ENCODE measurements around the gene UBE2D2. TPM values are rescaled to one million over a fixed set of nuclear protein-coding genes. Genes with fewer than 3 reads are reported as not detected.
"Not testable (repeated sequence)": the region's sequence is repeated elsewhere in the genome, so short reads cannot be mapped to it uniquely, and the experiment has no call there.

The UBE2D2 gene
- total and polyA plus RNA-seq, 3 experiments from 2014 or later, result 253 to 285 (median 274) TPM

DNA sequence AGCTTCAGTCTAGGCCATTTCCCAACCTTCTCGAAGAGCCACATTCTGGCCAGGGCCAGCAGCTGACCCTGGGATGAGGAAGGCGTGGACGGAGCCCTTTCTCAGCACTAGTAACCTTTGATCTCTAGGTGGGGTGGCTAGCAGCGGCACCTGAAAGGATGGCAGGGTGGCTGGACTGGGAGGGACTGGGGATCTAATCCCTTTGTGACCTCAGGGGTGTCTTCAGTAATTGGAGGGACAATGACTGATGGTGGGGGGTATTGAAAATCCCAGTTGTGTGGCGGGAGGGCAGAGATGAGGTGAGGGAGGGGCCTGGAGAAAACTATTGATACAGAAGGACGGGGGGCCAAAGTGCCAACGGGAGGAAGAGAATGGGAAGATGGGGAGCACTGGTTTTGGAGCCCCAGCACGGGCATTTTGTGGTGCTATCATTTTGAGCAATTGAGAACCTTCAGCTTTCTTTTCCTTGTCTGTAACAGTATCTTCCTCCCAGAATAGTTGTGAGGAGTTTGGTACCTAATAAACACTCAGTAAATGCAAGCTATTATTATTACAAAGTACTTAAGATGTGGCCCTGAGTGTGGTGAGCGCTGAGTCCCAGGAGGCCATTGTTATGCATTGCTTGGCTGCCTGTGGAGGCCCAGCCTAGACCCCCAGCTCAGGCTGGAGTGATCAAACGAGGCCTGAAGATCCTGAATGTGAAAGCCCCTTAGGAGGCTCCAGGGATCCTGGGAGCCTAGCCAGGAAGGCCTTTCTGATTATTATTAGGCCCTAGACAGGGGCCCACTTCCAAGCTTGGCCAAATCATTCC lies 37.3 kb upstream of the UBE2D2 start:
- H3K9me3 ChIP-seq (ENCODE audit: low read length), result no peaks in the 10 kb centered on the region
- POLR2A ChIA-PET, result no interaction called here
- H3K36me3 ChIP-seq (ENCODE audit: insufficient read depth, low read length), result no peaks in the 10 kb centered on the region
- no peaks in the 10 kb centered on the region for H3K9me3 Mint-ChIP-seq
- peaks cover 0 to 1% (median 0%) of the 10 kb centered on the region in 3 donors for H3K36me3 Mint-ChIP-seq
- peak overlapping the region in 1 of 7 donors; percentile 30 for H3K4me3 Mint-ChIP-seq
- no peak overlapping the region for H3K27ac ChIP-seq (ENCODE audit: low read depth, low read length)
- DNase-seq, result no peak
- H3K27ac Mint-ChIP-seq, result no peak overlapping the region
- H3K27me3 ChIP-seq (ENCODE audit: insufficient read depth, low read length, poor library complexity, severe bottlenecking), result no peaks in the 10 kb centered on the region
- no peak overlapping the region for H3K4me3 ChIP-seq (ENCODE audit: low read length)
- H3K4me1 ChIP-seq (ENCODE audit: insufficient read depth, low read length), result no peaks in the 10 kb centered on the region
- peaks cover 2% of the 10 kb centered on the region in 3 donors for H3K4me1 Mint-ChIP-seq
- CTCF ChIA-PET, result interaction anchor here (13.1 kb wide), 1 partner anchor 106 kb away, joined by 414 read pairs; no protein-coding TSS in a partner anchor
- peaks cover 2 to 4% of the 10 kb centered on the region in 2 donors for H3K27me3 Mint-ChIP-seq

GRCh38 chr5:139524446-139524845 lies 36.7 kb upstream of the UBE2D2 start:
- no peak overlapping the region for H3K27ac ChIP-seq (ENCODE audit: low read depth, low read length)
- no peak overlapping the region for H3K4me3 Mint-ChIP-seq
- no peaks in the 10 kb centered on the region for H3K4me1 ChIP-seq (ENCODE audit: insufficient read depth, low read length)
- ChIA-PET CTCF (interaction anchor here (1.1 kb wide), 1 partner anchor 9 kb away, joined by 3 read pairs; no protein-coding TSS in a partner anchor), POLR2A (no interaction called here)
- H3K36me3 Mint-ChIP-seq, result no peaks in the 10 kb centered on the region
- no peak for DNase-seq
- H3K4me1 Mint-ChIP-seq, result no peaks in the 10 kb centered on the region
- H3K36me3 ChIP-seq (ENCODE audit: insufficient read depth, low read length), result no peaks in the 10 kb centered on the region
- H3K9me3 ChIP-seq (ENCODE audit: low read length), result no peaks in the 10 kb centered on the region
- H3K9me3 Mint-ChIP-seq, result no peaks in the 10 kb centered on the region
- H3K27me3 Mint-ChIP-seq, result peaks cover 0 to 2% of the 10 kb centered on the region in 2 donors
- no peaks in the 10 kb centered on the region for H3K27me3 ChIP-seq (ENCODE audit: insufficient read depth, low read length, poor library complexity, severe bottlenecking)
- no peak overlapping the region for H3K4me3 ChIP-seq (ENCODE audit: low read length)
- H3K27ac Mint-ChIP-seq, result no peak overlapping the region

DNA sequence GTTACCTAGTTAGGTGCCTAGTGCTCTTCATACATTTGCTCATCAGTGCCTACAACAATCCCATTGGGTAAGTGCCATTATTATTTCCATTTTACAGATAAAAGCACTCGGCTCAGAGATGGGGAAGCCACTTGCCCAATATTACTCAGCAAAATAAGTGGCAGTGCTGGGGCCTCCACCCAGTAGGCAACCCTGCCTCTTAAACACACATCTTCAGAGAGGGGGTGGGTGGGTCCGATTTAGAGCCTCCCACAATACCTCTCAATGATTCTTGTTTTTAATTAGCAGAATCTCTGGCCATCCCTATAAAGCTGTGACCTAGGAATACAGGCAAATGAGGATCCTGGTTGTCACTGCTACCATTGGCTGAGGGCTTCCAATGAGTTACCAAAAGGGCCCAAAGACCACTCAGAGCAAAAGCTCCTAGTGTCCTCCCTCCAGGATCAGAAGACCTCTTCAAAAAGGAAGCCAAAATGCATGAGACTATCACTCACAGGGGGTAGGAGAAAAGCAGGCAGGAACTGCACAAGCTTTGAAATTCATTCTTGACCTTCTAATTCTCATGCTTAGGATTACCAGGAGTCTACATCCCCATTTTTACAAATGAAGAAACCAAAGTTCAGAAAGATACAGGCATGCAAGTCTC lies 36.1 kb upstream of the UBE2D2 start:
- H3K36me3 ChIP-seq (ENCODE audit: insufficient read depth, low read length), result no peaks in the 10 kb centered on the region
- no peak for DNase-seq
- no peaks in the 10 kb centered on the region for H3K4me1 Mint-ChIP-seq
- H3K36me3 Mint-ChIP-seq, result no peaks in the 10 kb centered on the region
- CTCF ChIA-PET, result interaction anchor here (1.1 kb wide), 1 partner anchor 10 kb away, joined by 3 read pairs; no protein-coding TSS in a partner anchor
- H3K27ac Mint-ChIP-seq, result no peak overlapping the region
- H3K27me3 Mint-ChIP-seq, result no peaks in the 10 kb centered on the region
- POLR2A ChIA-PET, result no interaction called here
- H3K4me1 ChIP-seq (ENCODE audit: insufficient read depth, low read length), result no peaks in the 10 kb centered on the region
- no peak overlapping the region for H3K27ac ChIP-seq (ENCODE audit: low read depth, low read length)
- H3K27me3 ChIP-seq (ENCODE audit: insufficient read depth, low read length, poor library complexity, severe bottlenecking), result no peaks in the 10 kb centered on the region
- no peaks in the 10 kb centered on the region for H3K9me3 Mint-ChIP-seq
- H3K9me3 ChIP-seq (ENCODE audit: low read length), result no peaks in the 10 kb centered on the region
- no peak overlapping the region for H3K4me3 Mint-ChIP-seq
- no peak overlapping the region for H3K4me3 ChIP-seq (ENCODE audit: low read length)

GRCh38 chr5:139525586-139526308 lies 35.4 kb upstream of the UBE2D2 start:
- H3K9me3 Mint-ChIP-seq; H3K4me3 Mint-ChIP-seq; H3K9me3 ChIP-seq (ENCODE audit: low read length); H3K27ac ChIP-seq (ENCODE audit: low read depth, low read length); H3K4me3 ChIP-seq (ENCODE audit: low read length); H3K27ac Mint-ChIP-seq; H3K36me3 ChIP-seq (ENCODE audit: insufficient read depth, low read length); DNase-seq; H3K4me1 Mint-ChIP-seq; POLR2A ChIA-PET; H3K27me3 ChIP-seq (ENCODE audit: insufficient read depth, low read length, poor library complexity, severe bottlenecking); H3K4me1 ChIP-seq (ENCODE audit: insufficient read depth, low read length); H3K36me3 Mint-ChIP-seq; H3K27me3 Mint-ChIP-seq: not testable (repeated sequence)
- CTCF ChIA-PET, result interaction anchor here (1.1 kb wide), 1 partner anchor 11 kb away, joined by 3 read pairs; no protein-coding TSS in a partner anchor

- H3K36me3 Mint-ChIP-seq, result not testable (repeated sequence)
Observed at GRCh38 chr5:139526309-139527089, 34.6 kb upstream of the UBE2D2 start.

GRCh38 chr5:139527090-139527470 lies 34.1 kb upstream of the UBE2D2 start:
- not testable (repeated sequence) for H3K27me3 Mint-ChIP-seq

More at GRCh38 chr5:139526309-139527089, 34.6 kb upstream of the UBE2D2 start:
- H3K27me3 Mint-ChIP-seq; POLR2A ChIA-PET; CTCF ChIA-PET; H3K4me1 ChIP-seq (ENCODE audit: insufficient read depth, low read length); H3K9me3 ChIP-seq (ENCODE audit: low read length); H3K27ac Mint-ChIP-seq; H3K4me3 ChIP-seq (ENCODE audit: low read length); DNase-seq; H3K36me3 ChIP-seq (ENCODE audit: insufficient read depth, low read length); H3K27me3 ChIP-seq (ENCODE audit: insufficient read depth, low read length, poor library complexity, severe bottlenecking); H3K4me3 Mint-ChIP-seq; H3K27ac ChIP-seq (ENCODE audit: low read depth, low read length); H3K4me1 Mint-ChIP-seq: not testable (repeated sequence)
- peaks cover 2 to 14% (median 5%) of the 10 kb centered on the region in 5 donors for H3K9me3 Mint-ChIP-seq

DNA sequence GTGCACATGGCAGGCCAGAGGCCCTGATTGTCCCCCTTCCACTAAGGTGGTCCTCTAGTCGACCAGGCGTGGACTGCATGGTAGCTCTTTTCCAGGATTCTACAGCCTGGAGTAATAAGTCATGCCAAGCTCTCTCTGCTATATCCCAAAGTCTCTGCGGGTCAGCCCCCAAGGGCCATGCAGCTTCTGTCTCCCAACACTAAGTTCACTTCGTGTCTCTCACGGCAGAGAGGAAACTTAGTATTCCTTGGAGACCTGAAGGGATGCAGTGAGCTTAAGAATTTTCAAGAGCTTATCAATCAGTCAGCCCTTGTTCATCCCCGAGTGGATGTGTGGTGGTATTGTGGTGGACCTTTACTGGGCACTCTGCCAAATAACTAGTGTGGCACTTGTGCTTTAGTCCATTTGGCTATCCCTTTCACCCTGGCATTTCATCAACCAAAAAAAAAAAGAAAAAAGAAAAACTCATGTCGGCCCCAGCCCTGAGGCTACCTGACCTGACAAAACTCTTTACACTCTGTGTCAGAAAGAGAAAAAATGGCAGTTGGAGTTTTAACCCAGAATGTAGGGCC lies 33.2 kb upstream of the UBE2D2 start:
- CTCF ChIA-PET, result interaction anchor here (1.6 kb wide), 1 partner anchor 10 kb away, joined by 5 read pairs; no protein-coding TSS in a partner anchor
- H3K27me3 Mint-ChIP-seq, POLR2A ChIA-PET: not testable (repeated sequence)

More at GRCh38 chr5:139527090-139527470, 34.1 kb upstream of the UBE2D2 start:
- peaks cover 2 to 14% (median 5%) of the 10 kb centered on the region in 5 donors for H3K9me3 Mint-ChIP-seq
- POLR2A ChIA-PET; H3K27ac Mint-ChIP-seq; H3K27me3 ChIP-seq (ENCODE audit: insufficient read depth, low read length, poor library complexity, severe bottlenecking); DNase-seq; H3K9me3 ChIP-seq (ENCODE audit: low read length); H3K4me3 Mint-ChIP-seq; H3K27ac ChIP-seq (ENCODE audit: low read depth, low read length); CTCF ChIA-PET; H3K4me3 ChIP-seq (ENCODE audit: low read length); H3K4me1 Mint-ChIP-seq; H3K36me3 Mint-ChIP-seq; H3K4me1 ChIP-seq (ENCODE audit: insufficient read depth, low read length); H3K36me3 ChIP-seq (ENCODE audit: insufficient read depth, low read length): not testable (repeated sequence)

More for the DNA sequence above, 33.2 kb upstream of the UBE2D2 start:
- not testable (repeated sequence) for H3K36me3 Mint-ChIP-seq; H3K27ac Mint-ChIP-seq; H3K27me3 ChIP-seq (ENCODE audit: insufficient read depth, low read length, poor library complexity, severe bottlenecking); H3K4me1 ChIP-seq (ENCODE audit: insufficient read depth, low read length); H3K9me3 ChIP-seq (ENCODE audit: low read length); DNase-seq; H3K4me1 Mint-ChIP-seq; H3K36me3 ChIP-seq (ENCODE audit: insufficient read depth, low read length); H3K27ac ChIP-seq (ENCODE audit: low read depth, low read length); H3K4me3 ChIP-seq (ENCODE audit: low read length); H3K4me3 Mint-ChIP-seq
- peaks cover 2 to 14% (median 5%) of the 10 kb centered on the region in 5 donors for H3K9me3 Mint-ChIP-seq
